ENCODE measurements around the gene PTPA. TPM values are rescaled to one million over a fixed set of nuclear protein-coding genes. Genes with fewer than 3 reads are reported as not detected.
A peak's percentile ranks its signal among the peaks of the same experiment; 100 is the strongest.
"Not testable (repeated sequence)": the region's sequence is repeated elsewhere in the genome, so short reads cannot be mapped to it uniquely, and the experiment has no call there.

The PTPA gene
- total and polyA plus RNA-seq, 9 of the 15 experiments (the other 6 are each of a cell fraction or from before 2014, with no cell fraction given), result 1.7 to 121 (median 72.6) TPM

GRCh38 chr9:129163198-129163670, 52.0 kb downstream of the PTPA start:
- H3K36me3 ChIP-seq (ENCODE audit: control insufficient read depth, insufficient read depth, low read length); BruUV-seq (replicated peaks); ATAC-seq; H3K79me2 ChIP-seq (ENCODE audit: control insufficient read depth, insufficient read depth, low read length); H3K4me3 ChIP-seq; H3K27me3 ChIP-seq (ENCODE audit: control insufficient read depth in 2 of 2, insufficient read depth in 2 of 2, low read length in 2 of 2); H3K9me1 ChIP-seq (ENCODE audit: control insufficient read depth, insufficient read depth, low read length); FAIRE-seq; H3K9me3 ChIP-seq (replicated peaks; ENCODE audit: control insufficient read depth, insufficient read depth, low read depth, low read length); intact Hi-C loops (cut with micrococcal nuclease); H2AFZ ChIP-seq (ENCODE audit: low read depth, low read length); H4K20me1 ChIP-seq (replicated peaks; ENCODE audit: control insufficient read depth, insufficient read depth, low read length); H3K27ac ChIP-seq (ENCODE audit: extremely low read depth, low read depth, low read length); DNase-seq (ENCODE audit: extremely low read depth in 1 of 4, low spot score in 3 of 4); H3K4me2 ChIP-seq (ENCODE audit: insufficient read depth, low read length); H3K9ac ChIP-seq (ENCODE audit: insufficient read depth in 1 of 2, low read depth in 2 of 2, low read length in 2 of 2); CTCF ChIA-PET (ENCODE audit: low intra/inter-chr PET ratio); TF ChIP-seq CEBPG (CRISPR knock-in tag; IDR thresholded peaks at IDR 0.05): not testable (repeated sequence)
- 29% methylated on average over 5 of the region's 5 CpGs for WGBS (ENCODE audit: insufficient coverage, low coverage, missing lambda C conversion rate)
- peaks cover 20 to 31% of the 10 kb centered on the region in 2 experiments for H3K4me1 ChIP-seq (replicated peaks in 1 of 2; ENCODE audit: control insufficient read depth in 2 of 2, insufficient read depth in 2 of 2, low read length in 2 of 2)
- TF ChIP-seq CEBPG (tag; conservative IDR thresholded peaks at IDR 0.05 in 1 of 2, IDR thresholded peaks at IDR 0.05 in 1 of 2) (peak in 1 of 2 experiments; percentile 4; a peak in 1 of 4 replicates), CEBPB (tag; IDR thresholded peaks at IDR 0.05) (peak; percentile 83)
- POLR2A ChIA-PET, result interaction anchor here (1.6 kb wide), 1 partner anchor 15 kb away, joined by 8 read pairs; the partner anchor contains the start of gene IER5L
- in situ Hi-C loops (cut with MboI), result loop anchor here (10.0 kb wide), 1 partner anchor 632 kb away; no protein-coding TSS in a partner anchor

- no peaks in the 10 kb centered on the region for H4K20me1 ChIP-seq (replicated peaks; ENCODE audit: control insufficient read depth, insufficient read depth, low read length)
- intact Hi-C loops (cut with micrococcal nuclease) (no loop called here), in situ Hi-C loops (cut with MboI) (loop anchor here (10.0 kb wide), 1 partner anchor 631 kb away; no protein-coding TSS in a partner anchor)
- peaks cover 25 to 35% of the 10 kb centered on the region in 2 experiments for H3K4me1 ChIP-seq (replicated peaks in 1 of 2; ENCODE audit: control insufficient read depth in 2 of 2, insufficient read depth in 2 of 2, low read length in 2 of 2)
- no peak overlapping the region for H3K27ac ChIP-seq (ENCODE audit: extremely low read depth, low read depth, low read length)
- BruUV-seq (replicated peaks), result no TSS peak
- no peak overlapping the region for H3K4me3 ChIP-seq
- no peak overlapping the region for H3K4me2 ChIP-seq (ENCODE audit: insufficient read depth, low read length)
- ChIA-PET POLR2A (interaction anchor here (1.6 kb wide), 1 partner anchor 14 kb away, joined by 8 read pairs; the partner anchor contains the start of gene IER5L), CTCF (ENCODE audit: low intra/inter-chr PET ratio) (no interaction called here)
- no peaks in the 10 kb centered on the region for H3K27me3 ChIP-seq (ENCODE audit: control insufficient read depth in 2 of 2, insufficient read depth in 2 of 2, low read length in 2 of 2)
- peak overlapping the region in 1 of 2 experiments; percentile 53; a peak in 1 of 4 replicates for H3K9ac ChIP-seq (ENCODE audit: insufficient read depth in 1 of 2, low read depth in 2 of 2, low read length in 2 of 2)
- H3K79me2 ChIP-seq (ENCODE audit: control insufficient read depth, insufficient read depth, low read length), result no peaks in the 10 kb centered on the region
- H3K9me1 ChIP-seq (ENCODE audit: control insufficient read depth, insufficient read depth, low read length), result no peaks in the 10 kb centered on the region
- no peaks in the 10 kb centered on the region for H3K9me3 ChIP-seq (replicated peaks; ENCODE audit: control insufficient read depth, insufficient read depth, low read depth, low read length)
- FAIRE-seq (no peak), DNase-seq (ENCODE audit: extremely low read depth in 1 of 4, low spot score in 3 of 4) (no peak), ATAC-seq (no peak)
- no peak overlapping the region for H2AFZ ChIP-seq (ENCODE audit: low read depth, low read length)
- no peaks in the 10 kb centered on the region for H3K36me3 ChIP-seq (ENCODE audit: control insufficient read depth, insufficient read depth, low read length)
- 67% methylated on average over 10 of the region's 10 CpGs for WGBS (ENCODE audit: insufficient coverage, low coverage, missing lambda C conversion rate)
- no peak for TF ChIP-seq PKNOX1 (IDR thresholded peaks at IDR 0.05)
- no peak for TF ChIP-seq CBX1 (IDR thresholded peaks at IDR 0.05; ENCODE audit: low read depth)
- TF ChIP-seq CEBPB (tag; IDR thresholded peaks at IDR 0.05), result no peak
- no peak for TF ChIP-seq TGIF2 (CRISPR knock-in tag; IDR thresholded peaks at IDR 0.05)
- 0 out of 2 replicates have a peak, but pooled peaks have one; percentile 25 for TF ChIP-seq IRF2 (CRISPR knock-in tag; IDR thresholded peaks at IDR 0.05)
- no peak for TF ChIP-seq TAL1 (IDR thresholded peaks at IDR 0.05)
Observed at GRCh38 chr9:129163753-129164152, 52.5 kb downstream of the PTPA start.
